Mammary epithelial cell (primary cell): Measurements from ENCODE around the gene C2orf81.

Experiments
- CTCF ChIP-seq, 2 donors: IDR thresholded peaks in 1 of 2; conservative IDR thresholded peaks in 1 of 2; 2 replicates each; pipeline ENCODE4 v1.5.1; 2011 to 2012; ENCODE audit warnings: inconsistent platforms in 2 of 2, low read length in 2 of 2, mild to moderate bottlenecking in 2 of 2, control low read depth in 1 of 2, low read depth in 1 of 2; ENCODE audit not compliant: insufficient read depth in 1 of 2; ENCODE audit errors: extremely low read depth in 1 of 2
- EZH2 ChIP-seq: IDR thresholded peaks from 2 replicates; pipeline ENCODE4 v1.6.1; 2012; ENCODE audit warnings: low read length, inconsistent platforms, borderline replicate concordance

- TF ChIP-seq CTCF (conservative IDR thresholded peaks at IDR 0.05 in 1 of 2, IDR thresholded peaks at IDR 0.05 in 1 of 2; ENCODE audit: extremely low read depth in 1 of 2, insufficient read depth in 1 of 2, low read depth in 1 of 2, low read length in 2 of 2) (no peak), EZH2 (no peak)
These were observed 56.6 kb downstream of the C2orf81 start for GRCh38 chr2:74364533-74365505.
